Stimulated activated CD4-positive, alpha-beta T cell treated with anti-CD3 and anti-CD28 coated beads, Interleukin-12 subunit alpha, Interleukin-12 subunit beta, amount 100 ng/mL, for 24 hours (primary cell): ENCODE measurements around the gene CDH4.

Experiments used
- DNase-seq, 2 experiments: peaks; one replicate each; pipeline ENCODE4 v3.0.0-alpha.2; 2020; ENCODE audit warnings: low read depth in 2 of 2

CDH4 gene

DNA sequence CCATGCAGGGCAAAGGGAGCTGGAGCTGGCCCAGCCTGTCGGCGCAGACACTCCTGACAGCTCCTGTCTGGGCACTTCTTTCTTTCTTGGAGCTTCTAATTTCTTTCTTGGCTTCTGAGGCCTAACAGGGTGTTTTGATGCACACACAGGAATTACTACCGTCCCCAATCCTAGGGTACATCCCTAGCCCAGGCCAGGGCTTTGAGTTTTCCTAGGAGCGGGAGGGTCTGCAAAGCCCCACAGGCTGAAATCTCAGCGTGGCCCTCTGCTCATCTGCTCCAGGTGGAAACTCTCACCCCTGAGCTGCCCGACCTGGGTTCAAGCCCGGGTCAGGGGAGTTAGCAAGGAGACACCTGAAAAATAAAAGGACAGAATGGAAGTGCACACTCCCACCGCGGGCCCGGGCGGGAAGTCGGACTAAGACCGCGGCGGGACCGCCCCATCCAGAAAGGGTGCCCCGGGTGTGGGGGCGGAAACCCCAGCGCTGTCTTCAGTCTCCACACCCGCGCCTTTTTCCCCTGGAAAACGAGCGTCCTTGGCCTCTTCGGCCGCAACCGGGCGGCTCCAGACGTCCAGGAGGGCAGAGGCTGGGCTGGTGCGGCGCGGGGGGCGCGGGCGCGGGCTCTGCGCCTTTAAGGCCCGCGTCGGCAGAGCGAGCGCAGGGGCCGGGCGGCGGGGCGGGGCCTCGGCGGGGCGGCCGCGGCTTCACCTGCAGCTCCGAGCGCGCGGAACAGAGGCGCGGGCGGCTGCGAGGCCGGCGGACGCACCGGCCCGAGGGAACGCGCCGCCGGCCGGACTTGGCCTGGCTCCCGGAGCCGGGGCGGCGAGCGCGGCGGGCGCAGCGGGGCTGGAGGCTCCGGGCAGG, at the start of gene CDH4:
TSS of gene CDH4 (plus strand) at position 733 of the 865 bp plus-strand sequence.
- no peak for DNase-seq

DNA sequence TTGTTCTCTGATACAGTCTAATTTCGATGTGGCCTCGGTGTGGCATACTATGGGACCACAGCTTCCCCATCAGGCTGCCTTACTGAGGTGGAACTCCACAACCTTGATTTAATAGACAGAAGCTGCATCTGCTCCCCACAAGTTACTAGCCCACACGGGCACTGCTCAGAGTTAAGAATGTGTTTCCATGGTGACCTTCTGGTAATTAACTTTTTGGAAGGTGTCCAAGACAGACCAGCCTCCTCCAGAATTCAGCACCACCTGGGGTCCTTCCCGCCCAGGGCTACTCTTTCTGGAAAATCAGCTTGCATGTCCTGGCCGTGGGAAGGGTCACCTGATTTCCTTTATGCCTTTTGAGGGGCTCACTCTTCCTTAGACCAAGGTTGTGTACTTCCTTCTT, 48.7 kb upstream of the CDH4 start:
- DNase-seq: no peak

DNA sequence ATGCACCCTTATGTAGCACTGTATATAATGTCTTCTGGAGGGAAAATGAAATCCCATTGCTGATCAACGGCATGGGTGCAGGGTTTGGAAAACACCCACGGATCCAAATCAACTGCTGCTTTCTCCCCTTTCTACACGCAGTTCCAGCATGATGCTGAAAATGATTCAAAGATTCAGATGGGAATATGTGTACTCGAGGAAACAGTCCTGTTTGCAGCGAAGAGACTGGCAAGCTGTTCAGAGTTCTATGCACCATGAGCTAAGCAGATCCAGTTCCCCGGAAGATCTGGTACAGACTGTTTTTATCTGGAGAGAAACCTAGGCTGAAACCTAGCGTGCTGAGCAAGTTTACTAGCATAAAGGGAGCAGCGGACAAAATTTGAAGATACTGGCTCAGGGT, 47.9 kb upstream of the CDH4 start:
- DNase-seq: no peak

DNA sequence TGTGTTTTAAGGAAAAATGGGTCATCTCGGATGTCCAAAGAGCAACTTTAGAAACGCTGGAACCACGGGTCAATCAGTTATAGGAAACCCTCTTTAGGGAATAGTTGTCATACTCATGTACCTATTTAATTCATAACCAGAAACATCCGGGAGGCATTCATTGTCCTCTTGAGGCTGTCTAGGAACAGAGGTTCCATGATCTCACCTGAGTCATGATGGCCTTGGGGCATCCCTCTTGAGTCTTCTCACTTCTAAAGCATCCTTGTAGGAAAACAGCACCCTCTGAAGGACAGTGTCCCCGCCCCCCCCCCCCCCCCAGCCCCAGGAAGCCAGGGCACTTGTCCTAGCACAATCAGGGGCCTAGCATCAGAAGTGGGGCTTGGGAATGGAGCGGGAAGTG, 46.3 kb upstream of the CDH4 start:
- no peak for DNase-seq

DNA sequence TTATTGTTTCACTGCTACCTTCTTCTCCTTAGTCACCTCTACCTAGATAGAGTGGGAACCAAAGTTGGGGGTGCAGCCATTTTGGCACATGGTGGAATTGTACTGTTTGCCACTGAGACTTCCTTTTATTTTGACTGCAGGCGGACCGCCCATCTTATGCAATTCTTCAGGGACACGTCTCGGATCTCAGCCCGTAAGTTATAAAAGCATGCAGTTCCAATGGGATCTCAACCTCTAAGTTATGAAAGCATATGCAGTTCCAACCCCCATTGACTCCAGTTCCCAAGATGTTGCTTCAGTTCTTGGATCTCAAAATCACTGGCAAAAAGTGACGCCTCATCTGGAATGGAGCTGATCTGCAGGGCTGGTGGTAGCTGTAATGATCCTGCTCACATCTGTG, 41.2 kb upstream of the CDH4 start:
- DNase-seq: no peak

DNA sequence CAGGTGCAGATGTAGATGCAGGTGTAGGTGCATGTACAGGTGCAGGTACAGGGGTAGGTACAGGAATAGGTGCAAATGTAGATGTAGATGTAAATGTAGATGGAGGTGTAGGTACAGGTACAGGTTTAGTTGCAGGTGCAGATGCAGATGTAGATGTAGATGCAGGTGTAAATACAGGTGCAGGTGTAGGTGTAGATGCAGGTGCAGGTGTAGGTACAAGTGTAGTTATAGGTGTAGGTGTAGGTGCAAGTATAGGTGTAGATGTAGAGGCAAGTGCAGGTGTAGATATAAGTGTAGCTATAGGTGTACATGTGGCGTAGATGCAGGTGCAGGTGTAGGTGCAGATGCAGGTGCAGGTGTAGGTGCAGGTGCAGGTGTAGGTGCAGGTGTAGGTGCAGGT, 34.2 kb upstream of the CDH4 start:
- DNase-seq: no peak

DNA sequence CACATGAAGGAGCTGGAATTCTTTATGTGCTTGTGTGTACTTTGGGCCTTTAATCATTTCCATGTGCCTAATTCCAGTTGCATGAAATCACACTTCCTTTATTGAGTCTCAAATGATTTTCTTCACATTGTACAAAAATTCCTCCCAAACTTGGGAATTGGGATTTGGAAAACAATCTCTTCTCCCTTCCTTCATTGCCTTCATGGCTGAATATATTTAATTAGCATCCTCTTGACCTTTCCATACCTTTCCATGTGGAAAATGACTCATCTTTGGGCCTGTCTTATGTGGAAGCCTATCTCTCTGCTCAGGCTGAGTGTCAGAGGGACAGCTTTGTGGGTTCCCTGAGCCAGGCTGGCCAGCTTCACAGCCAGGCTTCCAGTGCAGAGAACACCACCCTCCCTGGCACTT, 33.0 kb upstream of the CDH4 start:
- no peak for DNase-seq

DNA sequence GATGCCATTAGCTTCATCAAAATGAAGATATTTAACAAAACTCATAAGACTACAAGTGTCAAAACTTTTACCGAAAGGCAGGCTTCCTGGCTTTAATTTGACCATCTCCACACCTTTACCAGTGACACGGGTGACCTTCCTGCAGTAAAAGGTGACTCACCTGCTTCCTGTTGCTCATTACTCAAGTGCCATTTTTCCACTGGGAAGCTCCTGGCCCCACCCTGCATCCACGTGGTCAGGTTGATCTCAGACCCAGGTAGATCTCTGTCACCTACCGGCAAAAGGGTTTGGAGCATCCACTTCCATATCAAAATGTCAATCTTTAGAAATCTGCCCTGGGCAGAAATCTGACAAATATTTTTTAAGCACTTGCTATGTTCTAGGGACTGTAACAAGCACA, 31.9 kb upstream of the CDH4 start:
- no peak for DNase-seq

DNA sequence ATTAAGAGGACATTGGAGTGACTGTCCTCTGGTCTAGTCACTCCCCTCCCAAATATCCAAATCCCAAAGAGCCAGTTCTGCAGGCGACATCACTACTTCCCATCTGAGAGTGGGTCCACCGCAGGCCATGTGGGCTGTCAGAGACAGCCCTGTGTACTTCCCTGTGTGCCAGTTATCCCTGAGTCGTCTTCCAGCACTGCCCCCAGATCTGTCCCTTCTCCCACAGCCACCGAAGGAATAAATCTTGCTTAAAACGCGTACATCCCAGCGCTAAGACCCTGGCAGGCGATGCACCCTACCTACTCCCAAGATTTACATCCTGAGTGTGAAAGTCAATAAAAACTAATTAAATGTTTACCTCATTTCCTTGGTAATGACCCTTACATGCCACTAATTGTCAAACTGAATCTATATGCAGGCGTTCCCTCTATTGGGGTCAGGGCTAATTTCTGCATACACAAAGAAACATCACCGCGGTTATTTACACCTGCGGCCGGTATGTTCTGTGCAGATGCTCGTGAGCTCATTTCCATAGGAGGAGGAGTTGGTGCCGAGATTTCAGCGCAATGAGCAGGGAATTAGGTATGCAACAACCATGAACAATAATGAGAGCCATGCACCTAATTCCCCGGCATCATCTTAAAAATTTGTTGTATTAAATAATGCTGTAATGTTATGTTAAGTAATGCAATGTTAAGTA, 31.3 kb upstream of the CDH4 start:
- no peak for DNase-seq

DNA sequence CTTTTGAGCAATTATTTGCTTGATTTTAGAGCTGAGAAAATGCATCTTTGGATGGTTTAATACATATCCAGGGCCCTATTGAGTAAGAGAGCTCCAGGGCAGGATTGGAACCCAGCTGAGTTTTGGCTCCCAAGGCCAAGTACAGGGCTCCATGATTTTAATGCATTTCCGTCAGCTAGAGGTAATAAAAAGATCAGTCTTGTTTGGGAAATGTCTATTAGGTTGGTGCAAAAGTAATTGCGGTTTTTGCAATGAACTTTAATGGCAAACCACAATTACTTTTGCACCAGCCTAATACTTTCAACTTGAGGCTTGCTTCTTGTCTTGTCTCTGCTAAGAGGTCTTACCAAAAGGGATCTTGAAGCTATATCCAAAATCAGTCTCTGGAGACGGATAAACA, 29.4 kb upstream of the CDH4 start:
- no peak for DNase-seq

DNA sequence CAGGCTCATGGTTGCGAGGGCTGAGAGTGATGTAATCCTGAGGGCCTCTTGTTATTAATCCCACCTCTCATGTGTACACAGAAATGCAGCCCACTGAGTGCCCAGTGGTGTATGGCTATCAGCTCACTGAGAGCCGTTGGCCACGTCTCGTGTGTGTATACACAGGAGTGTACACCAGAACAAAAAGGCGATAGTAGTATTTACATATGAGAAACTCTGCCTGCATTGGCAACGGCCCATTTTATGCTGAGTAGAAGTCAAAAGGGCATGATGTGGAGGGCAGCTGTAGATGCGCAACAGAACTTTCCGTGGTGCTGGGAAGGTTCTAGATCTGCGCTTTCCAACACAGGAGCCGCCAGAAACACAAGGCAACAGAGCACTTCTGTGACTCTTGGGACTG, 28.9 kb upstream of the CDH4 start:
- DNase-seq: no peak

DNA sequence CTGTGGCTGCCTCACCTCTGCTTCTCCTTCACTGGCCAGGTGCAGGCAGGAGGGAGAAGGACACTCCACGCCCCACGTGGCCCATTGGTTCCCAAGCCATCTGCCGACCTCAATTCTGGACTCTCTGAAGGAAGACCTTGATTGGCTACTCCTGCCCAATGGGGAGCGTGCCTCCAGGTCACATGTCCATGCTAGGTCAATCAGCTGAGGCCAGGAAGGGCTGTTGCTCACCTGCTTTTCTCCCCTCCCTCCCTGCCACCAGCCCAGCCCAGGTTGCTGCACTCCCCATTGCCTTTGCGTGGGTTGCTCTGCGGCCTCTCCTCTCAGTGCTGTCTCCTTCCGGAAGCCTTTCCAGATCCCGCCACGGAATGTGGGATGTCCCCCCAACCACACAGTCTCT, 21.9 kb upstream of the CDH4 start:
- DNase-seq: no peak

DNA sequence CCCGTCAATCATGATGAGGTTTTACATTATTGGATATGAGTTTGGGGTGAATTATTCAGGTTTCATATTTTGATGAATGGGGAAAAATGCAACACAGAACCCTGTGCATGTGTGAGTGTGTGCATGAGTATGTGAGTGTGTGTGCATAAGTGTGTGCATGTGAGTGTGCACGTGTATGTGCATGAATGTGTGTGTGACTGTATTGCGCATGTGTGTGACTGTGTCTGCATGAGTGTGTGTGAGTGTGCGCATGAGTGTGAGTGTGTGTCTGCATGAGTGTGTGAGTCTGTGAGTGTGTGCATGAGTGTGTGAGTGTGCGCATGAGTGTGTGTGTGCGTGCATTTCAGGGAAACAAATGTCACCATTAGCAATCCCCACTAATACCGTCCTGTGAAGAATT, 18.5 kb upstream of the CDH4 start:
- DNase-seq: no peak

DNA sequence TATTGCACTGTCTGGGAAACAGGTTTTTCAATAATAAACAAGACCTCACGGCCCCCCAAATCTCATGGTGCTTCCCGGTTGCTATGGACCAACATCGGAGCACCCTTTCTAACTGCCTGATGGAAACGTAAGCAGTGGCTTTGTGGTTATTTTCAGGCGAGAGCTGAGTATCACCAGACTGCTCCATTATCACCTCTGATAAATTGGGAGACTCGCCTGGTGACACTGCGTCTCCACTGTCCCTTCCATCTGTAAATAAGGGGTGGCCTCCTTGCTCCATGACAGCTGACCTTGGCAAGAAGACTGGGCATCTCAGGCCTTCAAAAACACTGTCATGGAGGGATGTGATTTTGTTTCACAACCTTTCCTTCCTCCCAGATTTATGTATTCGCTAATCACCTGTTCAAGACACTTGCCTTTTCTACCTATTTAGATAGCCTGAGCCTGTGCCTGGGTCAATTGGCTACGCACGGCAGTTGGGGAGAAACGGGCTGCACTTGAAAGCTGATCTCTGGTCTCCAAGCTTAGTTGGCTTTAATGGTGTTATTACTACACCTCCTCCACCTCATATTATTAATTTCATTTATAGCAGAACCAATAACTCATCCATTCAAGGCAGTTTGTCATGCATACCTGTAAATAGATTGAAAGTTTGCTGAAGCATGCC, 17.7 kb upstream of the CDH4 start:
- no peak for DNase-seq

DNA sequence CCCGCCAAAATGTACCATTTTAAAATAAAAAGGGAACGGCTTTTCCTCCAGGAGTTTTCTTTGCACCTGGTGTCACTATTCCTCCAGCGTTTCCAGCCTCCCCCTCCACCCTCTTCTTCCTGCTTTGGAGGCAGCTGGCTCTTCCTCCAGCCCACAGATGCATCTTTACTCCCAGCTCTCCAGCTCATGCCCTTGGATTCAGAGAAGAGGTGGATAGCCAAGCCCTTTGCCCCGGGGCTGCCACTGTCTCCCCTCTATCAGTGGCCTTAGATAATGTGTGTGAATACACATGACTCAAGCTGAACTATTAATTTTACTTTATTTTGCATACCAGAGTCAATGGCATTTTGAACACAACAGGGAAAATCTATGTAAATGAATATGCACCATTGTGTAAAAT, 15.3 kb upstream of the CDH4 start:
- DNase-seq: no peak

DNA sequence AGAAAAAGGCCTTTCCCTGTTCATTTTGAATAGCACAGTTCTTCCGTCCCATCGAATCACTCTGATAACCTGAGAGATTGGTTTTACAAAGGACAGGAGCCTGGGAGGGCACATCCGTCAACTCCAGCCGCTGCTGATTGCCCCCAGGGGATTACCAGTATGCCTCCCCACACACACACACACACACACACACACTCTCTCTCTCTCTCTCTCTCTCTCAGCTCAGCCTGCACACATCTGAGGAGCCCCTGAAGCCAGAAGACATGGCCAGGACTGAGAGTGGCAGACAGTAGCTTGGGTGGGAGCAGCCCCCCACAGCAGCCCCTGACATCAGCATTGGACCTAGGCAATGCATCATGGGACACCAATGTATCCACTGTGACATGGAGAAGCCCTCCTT, 13.2 kb upstream of the CDH4 start:
- DNase-seq: no peak

DNA sequence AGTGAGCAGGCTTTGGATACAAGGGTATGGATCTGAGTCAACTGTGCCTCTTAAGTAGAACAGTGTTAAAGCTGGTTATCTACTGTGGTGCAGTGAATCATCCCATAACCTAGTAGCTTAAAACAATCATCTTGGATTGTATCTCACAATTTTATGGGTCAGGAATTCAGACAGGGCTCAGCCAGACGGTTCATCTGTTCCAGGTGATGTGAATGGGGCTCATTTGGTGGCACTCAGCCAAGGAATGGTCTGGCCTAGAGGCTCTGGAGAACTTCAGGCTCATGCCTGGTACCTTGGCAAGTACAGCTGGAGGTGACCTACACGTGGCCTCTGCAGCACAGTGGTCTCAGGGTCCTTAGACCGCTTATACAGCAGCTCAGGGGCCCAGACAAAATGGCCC, 11.2 kb upstream of the CDH4 start:
- DNase-seq: no peak

DNA sequence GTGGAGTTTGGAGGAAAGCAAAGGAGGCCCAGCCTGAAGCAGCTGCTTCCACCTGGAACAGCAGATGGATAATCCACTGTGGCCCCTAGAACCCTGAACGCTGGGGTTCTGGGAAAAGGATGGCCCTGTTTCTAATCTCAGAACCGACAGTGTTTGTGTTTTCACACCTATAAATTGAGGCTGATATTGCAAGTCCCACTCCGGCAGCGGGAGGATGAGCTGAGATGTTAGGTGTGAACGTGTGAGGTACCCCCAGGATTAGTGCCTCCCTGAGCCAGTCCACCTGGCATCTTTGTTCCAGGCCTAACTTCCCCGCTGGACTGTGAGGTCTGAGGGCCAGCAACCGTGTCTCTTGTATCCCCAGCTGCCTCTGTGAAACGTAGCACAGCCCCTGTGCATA, 7.8 kb upstream of the CDH4 start:
- no peak for DNase-seq

DNA sequence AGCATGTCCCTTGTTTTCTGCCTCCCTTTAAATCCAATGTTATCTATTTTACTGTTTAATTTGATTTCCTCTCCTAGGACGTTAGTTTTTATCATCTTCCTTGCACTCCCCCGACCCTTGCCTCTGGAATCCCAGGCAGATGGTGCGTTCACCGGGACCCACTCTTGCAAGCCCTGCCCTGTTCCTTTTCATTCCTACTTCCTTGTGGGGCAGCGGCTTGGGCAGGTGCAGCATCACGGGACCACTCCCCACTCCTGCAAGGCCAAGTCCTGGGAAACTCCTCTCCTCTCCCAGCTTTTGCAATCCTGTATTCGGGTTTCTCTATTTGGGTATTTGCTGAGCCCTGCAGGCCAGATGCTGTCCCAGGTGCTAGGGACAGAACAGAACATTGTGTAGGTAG, 5.8 kb upstream of the CDH4 start:
- DNase-seq: no peak

DNA sequence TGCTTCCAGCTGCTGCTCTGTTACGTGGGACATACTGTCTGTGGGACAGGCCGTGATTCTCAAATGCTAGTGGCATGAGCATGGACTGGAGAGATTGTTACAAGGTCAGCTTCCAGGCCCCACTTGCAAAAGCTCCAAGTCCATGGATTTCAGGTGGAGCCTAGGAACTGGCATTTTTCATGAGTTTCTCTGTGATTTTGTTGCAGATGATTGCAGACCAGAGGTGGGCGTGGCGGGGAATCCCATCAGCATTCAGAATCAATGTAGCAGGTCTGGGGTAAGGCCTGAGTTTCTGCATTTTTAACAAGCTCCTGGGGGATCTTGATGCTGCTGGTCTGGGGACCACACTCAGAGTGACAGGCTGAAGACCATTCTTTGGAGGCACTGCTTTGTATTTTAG, 2.4 kb upstream of the CDH4 start:
- no peak for DNase-seq

DNA sequence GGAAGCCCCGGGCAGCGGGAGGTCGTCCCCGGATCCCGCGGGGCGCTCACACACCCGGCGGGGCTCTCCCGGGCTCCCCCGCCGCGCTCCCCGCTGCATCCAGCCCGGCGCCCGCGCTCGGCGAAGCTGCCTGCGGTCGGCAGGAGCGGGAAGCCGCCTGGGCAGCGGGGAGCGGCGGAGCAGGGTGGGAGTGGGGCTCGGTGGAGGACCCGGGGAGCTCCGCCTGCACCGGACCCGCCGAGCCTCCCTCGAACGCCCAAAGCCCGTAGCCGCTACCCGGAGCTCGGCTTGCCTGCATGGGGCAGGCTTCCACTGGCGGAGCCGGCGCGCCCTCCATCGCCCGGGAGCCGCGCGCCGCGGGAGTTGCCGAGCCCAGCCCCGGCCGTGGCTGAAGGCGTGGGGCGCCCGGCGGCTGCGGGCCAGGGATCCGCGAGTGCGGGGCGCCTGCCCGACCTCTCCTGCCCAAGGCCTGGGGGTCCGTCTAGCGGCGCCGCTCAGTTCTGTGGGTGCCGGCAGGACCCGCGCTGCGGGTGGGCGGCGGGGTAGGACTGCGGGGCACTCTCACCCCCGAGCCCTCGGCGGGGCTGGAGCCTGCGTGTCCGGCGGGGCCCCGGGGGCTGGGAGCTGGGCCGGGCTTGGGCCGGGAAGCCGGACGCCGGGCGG, 671 bp downstream of the CDH4 start:
- no peak for DNase-seq

DNA sequence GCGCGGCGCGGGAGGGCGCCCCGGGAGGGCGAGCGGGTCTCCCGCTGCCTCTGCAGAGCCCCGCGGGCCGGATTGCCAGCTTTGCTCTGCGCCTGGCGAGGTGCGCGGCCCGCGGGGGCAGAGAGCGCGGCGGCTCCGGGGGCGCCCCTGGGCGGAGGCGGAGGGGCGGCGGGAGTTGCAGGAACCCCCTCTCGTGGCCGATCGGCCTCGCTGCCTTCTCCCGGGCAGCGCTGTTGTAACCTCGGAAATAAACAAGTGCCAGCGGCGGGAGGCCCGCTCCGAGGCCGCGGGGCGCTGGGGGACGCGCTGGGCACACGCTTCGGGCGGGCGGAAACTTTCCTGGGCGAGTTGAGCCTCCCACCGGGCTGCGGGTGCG, 1.2 kb downstream of the CDH4 start:
- no peak for DNase-seq
